22Rv1 (cell line): ENCODE results near the gene FBXO44.
"Not testable (repeated sequence)": the region's sequence is repeated elsewhere in the genome, so short reads cannot be mapped to it uniquely, and the experiment has no call there.

ENCODE experiments used
- H3K27ac ChIP-seq: fragments of 450-650 bp; 2 replicates; pipeline ENCODE4 v1.5.1; 2017
- CTCF ChIP-seq: fragments of 450-650 bp; IDR thresholded peaks from 2 replicates; pipeline ENCODE4 v1.5.1; 2017; ENCODE audit warnings: mild to moderate bottlenecking
- ZFX ChIP-seq: fragments of 450-650 bp; IDR thresholded peaks from 2 replicates; pipeline ENCODE4 v1.6.1; 2017; ENCODE audit warnings: antibody characterized with exemption, borderline replicate concordance

FBXO44 gene

GRCh38 chr1:11640944-11641343, 13.7 kb upstream of the FBXO44 start:
- TF ChIP-seq ZFX (no peak), CTCF (no peak)
- H3K27ac ChIP-seq, result no peak overlapping the region

- TF ChIP-seq CTCF (no peak), ZFX (no peak)
- H3K27ac ChIP-seq, result no peak overlapping the region
Measured at GRCh38 chr1:11641776-11642305, 12.8 kb upstream of the FBXO44 start.

- TF ChIP-seq CTCF, result peak; percentile 92
- not testable (repeated sequence) for H3K27ac ChIP-seq
Measured at GRCh38 chr1:11642418-11643017, 12.2 kb upstream of the FBXO44 start.

GRCh38 chr1:11643782-11644181, 10.9 kb upstream of the FBXO44 start:
- TF ChIP-seq ZFX, result no peak
- TF ChIP-seq CTCF, result no peak
- no peak overlapping the region for H3K27ac ChIP-seq

- no peak overlapping the region for H3K27ac ChIP-seq
- TF ChIP-seq ZFX, result no peak
- no peak for TF ChIP-seq CTCF
Measured at GRCh38 chr1:11645270-11645669, 9.4 kb upstream of the FBXO44 start.

- TF ChIP-seq CTCF (peak; percentile 88), ZFX (no peak)
- no peak overlapping the region for H3K27ac ChIP-seq
Measured at GRCh38 chr1:11645670-11646265, 8.9 kb upstream of the FBXO44 start.

GRCh38 chr1:11646317-11646716, 8.4 kb upstream of the FBXO44 start:
- no peak for TF ChIP-seq CTCF
- TF ChIP-seq ZFX, result no peak
- no peak overlapping the region for H3K27ac ChIP-seq
